HG03108 (cell line): Measurements from ENCODE around the gene TXNDC2.
A peak's percentile ranks its signal among the peaks of the same experiment; 100 is the strongest.
"Not testable (repeated sequence)": the region's sequence is repeated elsewhere in the genome, so short reads cannot be mapped to it uniquely, and the experiment has no call there.

Experiments
- ATAC-seq: cut with Tn5 transposase; IDR thresholded peaks from one replicate; pipeline ENCODE4 v1.9.1; 2021; ENCODE audit warnings: moderate library complexity; ENCODE audit not compliant: unreplicated experiment

Gene TXNDC2

DNA sequence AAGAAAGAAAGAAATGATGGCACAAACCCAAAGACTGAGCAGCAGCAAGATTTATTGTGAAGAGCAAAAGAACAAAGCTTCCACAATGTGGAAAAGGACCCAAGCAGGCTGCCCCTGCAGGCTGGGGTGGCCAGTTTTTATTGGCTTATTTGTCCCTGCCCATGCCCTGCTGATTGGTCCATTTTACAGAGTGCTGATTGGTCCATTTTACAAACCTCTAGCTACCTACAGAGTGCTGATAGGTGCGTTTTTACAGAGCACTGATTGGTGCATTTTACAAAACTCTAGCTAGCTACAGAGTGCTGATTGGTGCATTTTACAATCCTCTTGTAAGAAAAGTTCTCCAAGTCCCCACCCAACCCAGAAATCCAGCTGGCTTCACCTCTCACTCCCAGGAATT is 26.5 kb downstream of the TXNDC2 start:
- not testable (repeated sequence) for ATAC-seq

GRCh38 chr18:9913151-9913525 is 27.4 kb downstream of the TXNDC2 start:
- ATAC-seq: no peak

DNA sequence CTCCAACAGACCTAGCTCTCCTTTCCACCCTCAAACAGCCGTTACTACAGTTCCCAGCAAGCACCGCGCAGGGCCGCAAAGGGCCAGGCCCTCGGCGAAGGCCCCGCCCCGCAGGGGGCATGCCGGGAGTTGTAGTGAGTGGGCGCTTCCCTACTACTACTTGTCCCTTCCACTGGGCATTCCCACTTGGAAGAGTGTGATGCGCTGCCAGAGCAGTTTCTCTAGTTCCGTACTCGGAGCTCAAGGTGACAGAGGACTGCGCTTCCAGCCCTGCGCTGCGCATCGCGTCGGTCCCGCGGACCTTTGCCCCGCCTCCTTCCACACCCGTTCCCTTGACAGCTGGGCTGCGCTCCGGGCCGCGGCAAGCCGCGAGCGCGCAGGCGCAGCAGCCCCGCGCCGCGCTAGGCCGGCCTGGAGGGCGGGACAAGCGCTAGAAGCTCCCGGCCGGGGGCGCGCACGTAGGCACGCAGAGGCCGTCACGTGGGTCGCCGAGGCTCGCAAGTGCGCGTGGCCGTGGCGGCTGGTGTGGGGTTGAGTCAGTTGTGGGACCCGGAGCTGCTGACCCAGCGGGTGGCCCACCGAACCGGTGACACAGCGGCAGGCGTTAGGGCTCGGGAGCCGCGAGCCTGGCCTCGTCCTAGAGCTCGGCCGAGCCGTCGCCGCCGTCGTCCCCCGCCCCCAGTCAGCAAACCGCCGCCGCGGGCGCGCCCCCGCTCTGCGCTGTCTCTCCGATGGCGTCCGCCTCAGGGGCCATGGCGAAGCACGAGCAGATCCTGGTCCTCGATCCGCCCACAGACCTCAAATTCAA is 28.0 kb downstream of the TXNDC2 start, which contains the start of gene VAPA:
VAPA (plus strand) TSS at position 491 of the 808 bp plus-strand sequence; CDS start at position 732, 241 bp downstream.
- ATAC-seq: peak; percentile 76

- ATAC-seq: no peak
Measured at GRCh38 chr18:9914334-9914583, 28.5 kb downstream of the TXNDC2 start.

- peak; percentile 24 for ATAC-seq
Measured at GRCh38 chr18:9914584-9915290, 29.0 kb downstream of the TXNDC2 start.

GRCh38 chr18:9915291-9916076 is 29.7 kb downstream of the TXNDC2 start:
- no peak for ATAC-seq

DNA sequence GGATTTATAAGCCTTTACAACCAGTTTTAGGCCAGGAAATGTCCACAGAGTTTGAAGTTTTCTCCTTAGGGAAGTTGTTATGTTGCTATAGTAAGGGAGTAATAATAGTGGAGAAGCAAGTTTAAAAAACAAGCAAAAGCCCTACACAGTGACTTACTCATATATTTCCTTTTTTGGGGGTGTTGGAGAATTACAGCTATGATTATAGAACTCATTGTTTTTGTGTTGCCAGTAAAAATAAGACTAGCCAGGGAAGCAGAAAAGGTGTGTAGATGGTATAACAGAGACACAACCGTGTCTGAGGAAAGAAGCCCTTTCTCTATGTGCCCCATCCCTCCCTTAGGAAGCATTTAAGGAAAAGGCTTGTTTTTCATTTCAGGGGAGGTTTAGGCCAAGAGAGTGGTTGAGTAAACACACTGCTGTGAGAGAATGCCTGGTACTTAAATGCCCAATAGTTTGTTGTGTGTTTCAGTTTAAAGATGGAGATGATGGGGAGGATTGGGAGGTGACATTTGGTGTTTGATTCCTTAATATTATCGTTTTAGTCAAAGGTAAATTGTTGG is 30.4 kb downstream of the TXNDC2 start:
- ATAC-seq: no peak

DNA sequence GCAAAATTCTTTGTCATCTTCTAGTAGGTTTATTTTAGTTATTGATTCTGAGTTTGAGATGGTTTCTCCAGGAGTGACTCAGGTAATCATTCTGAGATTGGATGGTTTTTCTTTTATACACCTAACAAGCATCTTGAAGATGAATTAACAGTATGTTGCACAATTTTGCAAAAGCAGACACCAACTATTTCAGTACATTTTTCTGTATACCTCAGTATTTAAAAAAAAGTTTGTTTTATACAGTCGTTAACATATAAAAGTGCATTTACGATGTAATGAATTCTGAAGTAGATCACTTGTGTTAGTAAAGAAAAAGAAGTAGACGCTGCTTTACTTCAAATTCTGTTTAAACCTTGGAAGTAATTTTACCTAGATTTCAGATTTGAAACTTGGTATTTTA is 31.0 kb downstream of the TXNDC2 start:
- ATAC-seq: no peak

DNA sequence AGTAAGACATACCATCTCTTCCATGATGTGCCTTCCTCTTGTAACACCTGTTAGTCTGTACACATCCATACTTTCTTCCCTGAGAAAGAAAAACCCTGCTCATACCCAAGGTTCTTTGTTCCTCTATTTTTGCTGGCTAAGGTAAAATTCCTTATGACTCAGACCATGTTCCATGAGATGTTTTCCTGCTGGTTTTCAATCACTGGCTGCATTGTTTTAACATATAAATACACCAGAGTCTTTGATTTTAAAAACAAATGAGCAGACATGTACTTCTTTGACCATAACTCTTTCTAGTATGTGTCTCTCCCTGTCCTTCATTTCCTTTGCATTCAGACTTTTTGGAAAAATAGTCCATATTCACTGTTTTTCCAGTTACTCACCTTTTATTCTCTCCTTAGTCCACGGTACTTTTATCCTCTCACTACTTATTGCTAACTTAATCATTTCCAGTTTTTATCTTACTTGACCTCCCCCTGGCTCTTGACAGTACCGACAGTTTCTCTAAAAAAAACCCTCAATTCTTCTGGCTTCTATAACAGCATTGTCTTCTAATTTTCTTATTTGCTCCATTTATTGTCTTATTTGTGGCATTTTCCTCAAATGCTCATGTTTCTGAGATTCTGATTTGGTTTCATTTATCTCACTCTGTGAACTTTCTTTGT is 32.4 kb downstream of the TXNDC2 start:
- ATAC-seq: no peak

GRCh38 chr18:9919564-9920232 is 33.9 kb downstream of the TXNDC2 start:
- ATAC-seq: no peak

- ATAC-seq: no peak
Measured at GRCh38 chr18:9922592-9923311, 37.0 kb downstream of the TXNDC2 start.

- no peak for ATAC-seq
Measured at GRCh38 chr18:9924371-9924943, 38.7 kb downstream of the TXNDC2 start.

- ATAC-seq: no peak
Measured at GRCh38 chr18:9925369-9925768, 39.6 kb downstream of the TXNDC2 start.

DNA sequence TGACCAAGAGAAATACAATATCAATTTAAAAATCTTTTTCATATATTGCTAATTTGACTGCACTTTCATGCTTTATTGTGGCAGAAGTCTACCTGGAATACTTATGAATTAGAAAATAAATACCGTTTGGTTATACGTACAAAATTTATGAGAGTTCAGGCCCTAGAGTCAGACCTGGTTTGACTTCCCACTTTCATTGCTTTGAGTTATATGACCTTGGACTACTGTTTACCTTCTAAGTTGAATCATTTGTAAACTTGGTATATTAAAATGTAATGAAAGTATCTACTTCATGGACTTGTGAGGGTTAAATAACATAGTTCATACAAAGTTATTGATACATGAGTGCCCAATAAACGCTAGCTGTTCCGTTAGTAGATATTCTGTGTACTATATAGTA is 40.0 kb downstream of the TXNDC2 start:
- ATAC-seq: no peak

- no peak for ATAC-seq
Measured at GRCh38 chr18:9926223-9926894, 40.6 kb downstream of the TXNDC2 start.

- ATAC-seq: no peak
Measured at GRCh38 chr18:9926977-9927376, 41.2 kb downstream of the TXNDC2 start.

DNA sequence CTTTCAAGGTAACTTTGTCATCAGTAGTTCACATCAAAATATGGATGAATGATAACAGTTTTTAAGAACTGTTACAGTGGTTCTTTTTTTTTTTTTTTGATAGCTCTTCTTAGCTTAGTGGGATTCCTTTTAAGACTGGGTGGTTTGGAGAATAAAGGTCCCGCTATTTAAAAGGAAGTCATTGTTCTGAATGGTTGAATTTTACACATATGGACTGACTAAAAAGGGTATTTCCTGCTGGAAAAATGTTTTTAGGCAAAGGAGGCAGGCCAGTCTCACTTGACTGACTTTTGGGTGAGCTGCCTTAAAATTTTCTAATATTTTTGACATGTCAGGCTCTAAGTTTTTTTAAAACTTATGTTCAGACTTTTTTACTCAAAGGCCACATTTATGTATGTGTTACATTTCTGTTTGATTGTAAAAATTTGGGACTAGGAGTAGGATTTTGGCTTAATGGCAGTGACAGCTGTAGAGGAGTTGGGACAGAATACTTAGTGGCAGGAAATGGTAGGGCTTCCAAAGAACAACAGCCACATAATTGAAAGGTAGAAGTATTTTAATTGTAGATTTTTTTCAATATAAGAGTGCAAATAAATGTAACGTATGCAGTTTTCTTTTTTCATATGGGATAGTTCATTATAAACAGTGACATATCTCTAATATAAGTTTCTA is 41.8 kb downstream of the TXNDC2 start:
- ATAC-seq: no peak

GRCh38 chr18:9928646-9929259 is 43.0 kb downstream of the TXNDC2 start:
- no peak for ATAC-seq
